H9 (cell line): ENCODE measurements around the gene KIRREL3. TPM values are rescaled to one million over a fixed set of nuclear protein-coding genes. Genes with fewer than 3 reads are reported as not detected.

ENCODE experiments used
- DNase-seq: peaks from one replicate; pipeline ENCODE4 v3.0.0-alpha.2; 2017
- H2AFZ ChIP-seq: one replicate; pipeline ENCODE4 v1.6.1; 2013; ENCODE audit warnings: mild to moderate bottlenecking, low read length, control low read depth, moderate library complexity
- H2AK5ac ChIP-seq: 2 replicates; pipeline ENCODE4 v1.6.1; 2013; ENCODE audit warnings: low read length, control low read depth, mixed read lengths; ENCODE audit not compliant: insufficient read length
- H2BK120ac ChIP-seq: one replicate; pipeline ENCODE4 v1.6.1; 2013; ENCODE audit warnings: low read depth, mild to moderate bottlenecking, low read length, control low read depth, inconsistent platforms; ENCODE audit not compliant: poor library complexity, severe bottlenecking
- H2BK12ac ChIP-seq: 2 replicates; pipeline ENCODE4 v1.6.1; 2013; ENCODE audit warnings: low read length, control low read depth, mixed read lengths, low read depth; ENCODE audit not compliant: insufficient read length
- H2BK15ac ChIP-seq: 2 replicates; pipeline ENCODE4 v1.6.1; 2013; ENCODE audit warnings: low read depth, low read length, control low read depth
- H2BK20ac ChIP-seq: one replicate; pipeline ENCODE4 v1.6.1; 2013; ENCODE audit warnings: low read depth, mild to moderate bottlenecking, low read length, control low read depth, inconsistent platforms; ENCODE audit not compliant: poor library complexity, severe bottlenecking
- H2BK5ac ChIP-seq: 2 replicates; pipeline ENCODE4 v1.6.1; 2013; ENCODE audit warnings: low read length, control low read depth, mixed read lengths; ENCODE audit not compliant: insufficient read length
- H3K14ac ChIP-seq: 2 replicates; pipeline ENCODE4 v1.6.1; 2013; ENCODE audit warnings: low read length, control low read depth; ENCODE audit not compliant: insufficient read depth
- H3K18ac ChIP-seq: 2 replicates; pipeline ENCODE4 v1.6.1; 2013; ENCODE audit warnings: low read depth, mild to moderate bottlenecking, mixed read lengths, low read length, control low read depth; ENCODE audit not compliant: insufficient read length
- H3K23ac ChIP-seq: 2 replicates; pipeline ENCODE4 v1.6.1; 2013; ENCODE audit warnings: low read length, control low read depth, mixed read lengths, low read depth; ENCODE audit not compliant: insufficient read length
- H3K23me2 ChIP-seq: 2 replicates; pipeline ENCODE4 v1.6.1; 2013; ENCODE audit warnings: low read depth, mild to moderate bottlenecking, mixed read lengths, low read length, control low read depth; ENCODE audit not compliant: insufficient read length, poor library complexity, severe bottlenecking
- H3K27ac ChIP-seq: 2 replicates; pipeline ENCODE4 v1.5.1; 2013; ENCODE audit warnings: low read length, control low read depth, mixed read lengths, low read depth; ENCODE audit not compliant: insufficient read length
- H3K27me3 ChIP-seq: 2 replicates; pipeline ENCODE4 v1.6.1; 2013; ENCODE audit warnings: low read length, control low read depth, inconsistent platforms; ENCODE audit not compliant: insufficient read depth
- H3K4ac ChIP-seq: 2 replicates; pipeline ENCODE4 v1.6.1; 2013; ENCODE audit warnings: low read depth, mild to moderate bottlenecking, control low read depth, inconsistent platforms, low read length, moderate library complexity
- H3K4me1 ChIP-seq: 2 replicates; pipeline ENCODE4 v1.6.1; 2013; ENCODE audit warnings: low read length, control low read depth, inconsistent platforms; ENCODE audit not compliant: insufficient read depth
- H3K4me2 ChIP-seq: 2 replicates; pipeline ENCODE4 v1.6.1; 2013; ENCODE audit warnings: low read length, control low read depth, mixed read lengths; ENCODE audit not compliant: insufficient read length, insufficient read depth
- H3K56ac ChIP-seq: 2 replicates; pipeline ENCODE4 v1.6.1; 2013; ENCODE audit warnings: low read depth, mild to moderate bottlenecking, mixed read lengths, low read length, control low read depth; ENCODE audit not compliant: insufficient read length
- H3K79me1 ChIP-seq: 2 replicates; pipeline ENCODE4 v1.6.1; 2013; ENCODE audit warnings: low read depth, mild to moderate bottlenecking, moderate library complexity, low read length, control low read depth, inconsistent platforms; ENCODE audit not compliant: insufficient read depth, poor library complexity, severe bottlenecking
- H3K79me2 ChIP-seq: 2 replicates; pipeline ENCODE4 v1.6.1; 2013; ENCODE audit warnings: low read length, control low read depth, inconsistent platforms; ENCODE audit not compliant: insufficient read depth
- H3K9ac ChIP-seq: 2 replicates; pipeline ENCODE4 v1.6.1; 2013; ENCODE audit warnings: low read length, control low read depth, mixed read lengths; ENCODE audit not compliant: insufficient read length; ENCODE audit errors: extremely low read depth
- H3K9me3 ChIP-seq: one replicate; pipeline ENCODE4 v1.6.1; 2013; ENCODE audit warnings: low read depth, low read length, inconsistent platforms; ENCODE audit not compliant: control insufficient read depth
- H3T11ph ChIP-seq: one replicate; pipeline ENCODE4 v1.6.1; 2013; ENCODE audit warnings: mild to moderate bottlenecking, low read length, control low read depth, inconsistent platforms
- H4K20me1 ChIP-seq: one replicate; pipeline ENCODE4 v1.6.1; 2013; ENCODE audit not compliant: control insufficient read depth, insufficient read length, insufficient read depth
- H4K5ac ChIP-seq: 2 replicates; pipeline ENCODE4 v1.6.1; 2013; ENCODE audit warnings: low read depth, mild to moderate bottlenecking, mixed read lengths, low read length, control low read depth; ENCODE audit not compliant: insufficient read length
- H4K8ac ChIP-seq: replicated peaks from 2 replicates; pipeline ENCODE4 v1.6.1; 2013; ENCODE audit warnings: low read length, control low read depth, mixed read lengths, low read depth; ENCODE audit not compliant: insufficient read length
- H4K91ac ChIP-seq: 2 replicates; pipeline ENCODE4 v1.6.1; 2013; ENCODE audit warnings: low read depth, mild to moderate bottlenecking, moderate library complexity, mixed read lengths, low read length, control low read depth; ENCODE audit not compliant: insufficient read length
- H3K27ac Mint-ChIP-seq, 3 experiments: 2 replicates in 2 of 3; 3 replicates in 1 of 3; pipeline ENCODE4 v1.8.0; 2020 to 2021; ENCODE audit warnings: mixed read lengths in 3 of 3, mild to moderate bottlenecking in 1 of 3, moderate library complexity in 1 of 3
- H3K27me3 Mint-ChIP-seq: 2 replicates; pipeline ENCODE4 v1.8.0; 2021; ENCODE audit warnings: low read depth, mild to moderate bottlenecking, moderate library complexity, mixed read lengths
- H3K36me3 Mint-ChIP-seq, 3 experiments: 2 replicates in 2 of 3; 3 replicates in 1 of 3; pipeline ENCODE4 v1.8.0; 2020 to 2021; ENCODE audit warnings: low read depth in 3 of 3, mixed read lengths in 3 of 3; ENCODE audit not compliant: insufficient read depth in 1 of 3
- H3K4me1 Mint-ChIP-seq, 2 experiments: 2 replicates each; pipeline ENCODE4 v1.8.0; 2020; ENCODE audit warnings: mixed read lengths in 2 of 2
- H3K4me3 Mint-ChIP-seq, 2 experiments: 2 replicates in 1 of 2; 3 replicates in 1 of 2; pipeline ENCODE4 v1.8.0; 2020 to 2021; ENCODE audit warnings: mild to moderate bottlenecking in 2 of 2, mixed read lengths in 2 of 2, moderate library complexity in 1 of 2
- H3K9me3 Mint-ChIP-seq, 2 experiments: 2 replicates in 1 of 2; 3 replicates in 1 of 2; pipeline ENCODE4 v1.8.0; 2020; ENCODE audit warnings: mild to moderate bottlenecking in 2 of 2, mixed read lengths in 2 of 2, moderate library complexity in 1 of 2
- CTCF ChIP-seq: fragments of 200-600 bp; sonication (generic); conservative IDR thresholded peaks from 3 replicates; pipeline ENCODE4 v1.8.0; 2021; ENCODE audit warnings: antibody characterized with exemption, mild to moderate bottlenecking
- WGBS: extraction: QIAGEN DNeasy Blood & Tissue Kit; methylation state at CpG from one replicate; pipeline ENCODE4 v1.1.7; 2013; ENCODE audit warnings: missing lambda C conversion rate, low lambda C conversion rate, mixed read lengths; ENCODE audit not compliant: insufficient read length; ENCODE audit errors: extremely low coverage; 5-methylcytosine and 5-hydroxymethylcytosine counted together
- total RNA-seq: library from RNA; stranded (reverse); gene quantifications from 2 replicates; pipeline ENCODE4 v1.2.1, GENCODE V29; 2021

The KIRREL3 gene
- total RNA-seq, 1 experiment from 2014 or later = 0.17 TPM

- Histone ChIP-seq H3K79me2 (no peaks in the 10 kb centered on the region), H3K79me1 (no peaks in the 10 kb centered on the region), H2BK15ac (no peak overlapping the region), H2BK120ac (no peak overlapping the region), H4K5ac (no peak overlapping the region), H2BK5ac (no peak overlapping the region), H2BK12ac (no peak overlapping the region), H3K4ac (no peak overlapping the region), H3K9me3 (no peaks in the 10 kb centered on the region), H4K91ac (no peak overlapping the region), H3K23me2 (no peaks in the 10 kb centered on the region), H3K27ac (no peak overlapping the region), H2AK5ac (no peak overlapping the region), H3K23ac (no peak overlapping the region), H3K56ac (no peak overlapping the region), H3T11ph (no peak overlapping the region), H4K8ac (no peak overlapping the region), H3K9ac (no peak overlapping the region), H3K27me3 (no peaks in the 10 kb centered on the region; the same call in 1 of the 2 replicates), H2BK20ac (no peak overlapping the region), H3K14ac (no peak overlapping the region), H3K4me1 (no peaks in the 10 kb centered on the region), H2AFZ (no peak overlapping the region), H3K18ac (no peak overlapping the region), H4K20me1 (no peaks in the 10 kb centered on the region), H3K4me2 (no peak overlapping the region)
- no peak for DNase-seq
- TF ChIP-seq CTCF = no peak
- WGBS = no CpG with 5 or more reads among the region's 8 CpGs
- H3K4me3 Mint-ChIP-seq = no peak overlapping the region
- H3K4me1 Mint-ChIP-seq = 0 out of 4 replicates have a peak, but pooled peaks cover 0 to 3% of the 10 kb centered on the region in 2 experiments
- H3K27me3 Mint-ChIP-seq = peaks cover 14% of the 10 kb centered on the region
- no peak overlapping the region for H3K27ac Mint-ChIP-seq
- H3K9me3 Mint-ChIP-seq = no peaks in the 10 kb centered on the region
- H3K36me3 Mint-ChIP-seq = no peaks in the 10 kb centered on the region
Observed at GRCh38 chr11:126772267-126772666, 228.3 kb downstream of the KIRREL3 start.
